Heart left ventricle (tissue), 16 donors: ENCODE measurements around the gene SH3PXD2A. TPM values are rescaled to one million over a fixed set of nuclear protein-coding genes. Genes with fewer than 3 reads are reported as not detected.

Experiments used
- ATAC-seq, 4 donors: fragments of 200-7000 bp; cut with Tn5 transposase; one replicate each; pipeline ENCODE4 v1.9.1; 2020 to 2022; ENCODE audit warnings: moderate library complexity in 4 of 4, mild to moderate bottlenecking in 3 of 4, moderate number of reproducible peaks in 1 of 4
- DNase-seq, 5 donors: peaks; one replicate each; pipeline ENCODE4 v3.0.0-alpha.2; 2020
- H3K27ac ChIP-seq, 12 donors: fragments of 200-600 bp; sonication (generic) in 4 of 12; one replicate each; pipeline versions ENCODE4 v1.5.0 to v1.8.0; 2016 to 2022; ENCODE audit warnings: mild to moderate bottlenecking in 2 of 12
- H3K27me3 ChIP-seq, 9 donors: fragments of 200-600 bp; sonication (generic) in 2 of 9; one replicate each; pipeline versions ENCODE4 v1.5.1 to v1.8.0; 2016 to 2022; ENCODE audit warnings: mild to moderate bottlenecking in 3 of 9
- H3K36me3 ChIP-seq, 9 donors: fragments of 200-600 bp; sonication (generic) in 2 of 9; one replicate each; pipeline versions ENCODE4 v1.5.0 to v1.8.0; 2018 to 2022; ENCODE audit warnings: mild to moderate bottlenecking in 2 of 9
- H3K4me1 ChIP-seq, 12 donors: fragments of 200-600 bp; sonication (generic) in 4 of 12; one replicate each; pipeline versions ENCODE4 v1.5.0 to v1.8.0; 2016 to 2022; ENCODE audit warnings: mild to moderate bottlenecking in 3 of 12
- H3K4me3 ChIP-seq, 12 donors: fragments of 200-600 bp; sonication (generic) in 4 of 12; one replicate each; pipeline versions ENCODE4 v1.5.0 to v1.8.0; 2017 to 2022; ENCODE audit warnings: mild to moderate bottlenecking in 9 of 12, moderate library complexity in 4 of 12
- H3K9me3 ChIP-seq, 12 donors: fragments of 200-600 bp; sonication (generic) in 4 of 12; one replicate each; pipeline versions ENCODE4 v1.5.0 to v1.8.0; 2016 to 2022; ENCODE audit warnings: mild to moderate bottlenecking in 1 of 12
- POLR2A ChIP-seq, 2 donors: fragments of 450-650 bp; IDR thresholded peaks; one replicate each; pipeline ENCODE4 v1.6.1; 2017; ENCODE audit warnings: antibody characterized with exemption in 2 of 2, mild to moderate bottlenecking in 2 of 2, moderate library complexity in 2 of 2
- WGBS, 4 donors: extraction: QIAGEN DNeasy Blood & Tissue Kit in 2 of 4; methylation state at CpG; one replicate each; pipeline versions ENCODE4 v1.1.5 to v1.1.7; 2013 to 2018; 5-methylcytosine and 5-hydroxymethylcytosine counted together
- intact Hi-C, 10 donors: fragments of 100-400 bp; cut with DNase I; formaldehyde crosslinking; loops; one replicate each; pipeline versions ENCODE4 v1.11.1 to v1.14.2; 2022
- polyA plus RNA-seq, 2 donors: library from polyadenylated mRNA; stranded (reverse); fragments of 200-250 nt; gene quantifications; one replicate each; pipeline ENCODE4 v1.2.3, GENCODE V29; 2013
- total RNA-seq, 9 donors: library from RNA; depleted of rRNA in 2 of 9; stranded (reverse); fragments of >200 nt in 2 of 9; fragmentation: NEBNext Ultra II Directional in 3 of 9; extraction: Animal tissue kit (Norgen Biotek cat#: 25700) in 3 of 9; gene quantifications; one replicate each; pipeline versions ENCODE4 v1.1.0 to v1.2.4, GENCODE V29; 2016 to 2023
- TF ChIP-seq, protein P1 (sequence below), 12 donors: fragments of 200-600 bp; sonication (generic) in 4 of 12; IDR thresholded peaks; one replicate each; pipeline versions ENCODE4 v1.5.0 to v1.8.0; 2018 to 2022; ENCODE audit warnings: antibody characterized with exemption in 12 of 12, mild to moderate bottlenecking in 5 of 12
- donor health status: ischemic (EF 13 %, LVEDD 7.1; RV severe dilation, severe dysfunction).
- donor health status: healthy with polysubstance abuse.
- donor health status: DM: no; HTN: yes; CAD: no.
- donor health status: DM: no; HTN: no; CAD: no.
- donor health status: ischemic (EF 25% LVEDD 6.9; RV normal size, moderate dysfunction).
- donor health status: ischemic (EF 25% LVEDD 5.7; RV mildly dilated, moderate dysfunction).
- donor health status: healthy.
- donor health status: DM: yes; HTN: yes; CAD: no.
- donor health status: ischemic (EF 35%, LVEDD 5.7; RV mildly dilated, moderate dysfunction).
- donor health status: nonischemic (EF 11% LVEDD 7.7; RV severe dilation, severe dysfunction).
- donor health status: DM: yes; HTN: yes; CAD: no.
- donor health status: PGD.
- donor health status: ischemic (EF 29% LVEDD 5.4; RV normal size, mild dysfunction).
- donor health status: nonischemic (EF 23%, LVEDD 6.1; RV moderate dilation, normal function).

SH3PXD2A gene
- total and polyA plus RNA-seq, 11 donors: 11.8 to 43.4 (median 31.1) TPM

DNA sequence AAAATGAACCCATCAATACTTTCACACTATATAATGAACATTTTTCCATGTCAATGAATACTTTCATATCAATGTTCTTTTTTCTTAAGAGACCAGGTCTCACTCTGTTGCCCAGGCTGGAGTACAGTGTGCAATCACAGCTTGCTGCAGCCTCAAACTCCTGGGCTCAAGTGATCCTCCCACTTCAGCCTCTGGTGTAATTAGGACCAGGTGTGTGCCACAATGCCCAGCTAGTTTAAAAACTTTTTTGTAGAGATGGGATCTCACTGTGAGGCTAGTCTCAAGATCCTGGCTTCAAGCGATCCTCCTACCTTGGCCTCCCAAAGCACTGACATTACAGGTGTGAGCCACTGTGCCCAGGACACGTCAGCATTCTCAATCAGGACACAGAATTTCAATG lies 85.2 kb downstream of the SH3PXD2A start:
- Histone ChIP-seq H3K4me3 (no peak overlapping the region), H3K36me3 (no peaks in the 10 kb centered on the region), H3K27ac (no peak overlapping the region), H3K4me1 (peaks cover 0 to 54% (median 33%) of the 10 kb centered on the region in 12 donors), H3K27me3 (no peaks in the 10 kb centered on the region), H3K9me3 (peaks cover 0 to 11% (median 0%) of the 10 kb centered on the region in 12 donors)
- ATAC-seq (no peak), DNase-seq (no peak)
- TF ChIP-seq, protein P1, sequence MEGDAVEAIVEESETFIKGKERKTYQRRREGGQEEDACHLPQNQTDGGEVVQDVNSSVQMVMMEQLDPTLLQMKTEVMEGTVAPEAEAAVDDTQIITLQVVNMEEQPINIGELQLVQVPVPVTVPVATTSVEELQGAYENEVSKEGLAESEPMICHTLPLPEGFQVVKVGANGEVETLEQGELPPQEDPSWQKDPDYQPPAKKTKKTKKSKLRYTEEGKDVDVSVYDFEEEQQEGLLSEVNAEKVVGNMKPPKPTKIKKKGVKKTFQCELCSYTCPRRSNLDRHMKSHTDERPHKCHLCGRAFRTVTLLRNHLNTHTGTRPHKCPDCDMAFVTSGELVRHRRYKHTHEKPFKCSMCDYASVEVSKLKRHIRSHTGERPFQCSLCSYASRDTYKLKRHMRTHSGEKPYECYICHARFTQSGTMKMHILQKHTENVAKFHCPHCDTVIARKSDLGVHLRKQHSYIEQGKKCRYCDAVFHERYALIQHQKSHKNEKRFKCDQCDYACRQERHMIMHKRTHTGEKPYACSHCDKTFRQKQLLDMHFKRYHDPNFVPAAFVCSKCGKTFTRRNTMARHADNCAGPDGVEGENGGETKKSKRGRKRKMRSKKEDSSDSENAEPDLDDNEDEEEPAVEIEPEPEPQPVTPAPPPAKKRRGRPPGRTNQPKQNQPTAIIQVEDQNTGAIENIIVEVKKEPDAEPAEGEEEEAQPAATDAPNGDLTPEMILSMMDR (IDR thresholded peaks at IDR 0.05): no peak
- TF ChIP-seq POLR2A (IDR thresholded peaks at IDR 0.05): no peak
- intact Hi-C loops: loop anchor here in 4 of 10 donors (5.0 to 10.0 kb wide), 3 partner anchors 58 to 87 kb away; partner anchors contain the start of gene SH3PXD2A (in 4 of the 4)
- WGBS, 4 donors: 95 to 100% (median 99%) methylated on average over 2 of the region's 2 CpGs

DNA sequence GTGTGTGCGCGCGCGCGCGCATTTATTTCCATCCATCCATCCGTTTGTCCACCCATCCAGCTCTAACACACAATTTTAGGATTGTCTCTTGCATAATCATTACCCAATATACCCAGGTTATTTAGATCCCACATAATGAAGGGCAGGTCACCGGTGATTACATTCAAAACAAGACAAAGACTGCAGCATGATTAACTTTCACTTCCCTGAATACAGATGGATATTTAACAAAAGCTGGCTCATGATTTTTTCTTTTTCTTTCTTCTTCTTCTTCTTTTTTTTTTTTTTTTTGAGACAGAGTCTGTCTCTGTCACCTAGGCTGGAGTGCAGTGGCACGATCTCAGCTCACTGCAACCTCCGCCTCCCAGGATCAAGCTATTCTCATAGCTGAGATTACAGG lies 86.2 kb downstream of the SH3PXD2A start:
- no peak for ATAC-seq
- Histone ChIP-seq H3K27ac (no peak overlapping the region), H3K27me3 (no peaks in the 10 kb centered on the region), H3K9me3 (peaks cover 0 to 4% (median 0%) of the 10 kb centered on the region in 12 donors), H3K36me3 (no peaks in the 10 kb centered on the region), H3K4me3 (no peak overlapping the region), H3K4me1 (peaks cover 0 to 63% (median 34%) of the 10 kb centered on the region in 12 donors)
- TF ChIP-seq, protein P1 (IDR thresholded peaks at IDR 0.05): no peak
- WGBS, 4 donors: 94 to 96% (median 94%) methylated on average over 10 of the region's 10 CpGs
- no peak for DNase-seq
- intact Hi-C loops: no loop called here

DNA sequence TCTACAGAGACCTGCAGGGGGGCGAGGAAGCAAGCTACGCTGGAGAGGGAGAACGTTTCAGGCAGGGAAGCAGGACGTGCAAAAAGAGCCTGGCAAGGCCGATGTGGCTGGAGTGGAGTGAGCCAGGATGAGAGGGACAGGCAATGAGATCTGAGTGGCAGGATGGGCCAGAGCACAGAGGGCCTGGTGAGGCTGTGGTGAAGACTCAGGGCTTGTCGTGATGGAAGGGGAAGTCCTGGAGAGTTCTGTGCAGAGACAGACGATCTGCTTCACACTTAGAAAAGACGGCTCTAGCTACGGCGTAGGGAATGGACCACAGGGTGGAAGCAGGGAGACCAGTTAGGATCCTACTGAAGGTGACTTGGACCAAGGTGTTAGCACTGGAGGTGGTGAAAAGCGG lies 87.0 kb downstream of the SH3PXD2A start:
- Histone ChIP-seq H3K4me1 (peaks cover 0 to 72% (median 39%) of the 10 kb centered on the region in 12 donors), H3K9me3 (no peaks in the 10 kb centered on the region), H3K36me3 (no peaks in the 10 kb centered on the region), H3K27me3 (no peaks in the 10 kb centered on the region), H3K27ac (peak overlapping the region in 4 of 12 donors; percentile 15 to 24 (median 18)), H3K4me3 (no peak overlapping the region)
- ATAC-seq: no peak
- intact Hi-C loops: no loop called here
- no peak for DNase-seq
- TF ChIP-seq POLR2A (IDR thresholded peaks at IDR 0.05): no peak
- TF ChIP-seq, protein P1 (IDR thresholded peaks at IDR 0.05): no peak
- 74 to 83% (median 79%) methylated on average over 11 of the region's 11 CpGs for WGBS, 4 donors

DNA sequence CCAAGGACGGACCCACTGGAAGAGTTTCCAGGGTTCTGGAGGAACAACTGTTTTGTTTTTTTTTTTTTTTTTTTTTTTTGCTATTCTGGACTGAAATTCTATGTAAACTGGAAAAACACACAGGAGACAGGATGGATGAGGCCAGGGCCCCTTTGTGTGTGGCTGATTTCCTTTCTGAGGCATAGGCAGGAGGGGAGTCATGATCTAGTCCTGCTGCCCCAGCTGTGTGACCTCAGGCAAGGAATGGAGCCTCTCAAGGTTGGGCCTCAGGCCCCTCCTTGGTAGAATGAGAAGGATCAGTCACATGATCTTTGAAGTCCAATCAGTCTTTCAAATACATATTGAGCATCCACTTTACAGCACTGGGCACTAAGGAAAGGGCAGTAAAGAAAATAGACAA lies 87.6 kb downstream of the SH3PXD2A start:
- H3K27ac ChIP-seq: peak overlapping the region in 4 of 12 donors; percentile 16 to 24 (median 18)
- intact Hi-C loops: no loop called here
- H3K4me1 ChIP-seq: peaks cover 0 to 71% (median 39%) of the 10 kb centered on the region in 12 donors
- no peaks in the 10 kb centered on the region for H3K36me3 ChIP-seq
- H3K27me3 ChIP-seq: no peaks in the 10 kb centered on the region
- DNase-seq: no peak
- no peak overlapping the region for H3K4me3 ChIP-seq
- ATAC-seq: no peak
- no peaks in the 10 kb centered on the region for H3K9me3 ChIP-seq
- 33 to 77% (median 72%) methylated on average over 1 of the region's 1 CpG for WGBS, 4 donors
- TF ChIP-seq POLR2A (IDR thresholded peaks at IDR 0.05): no peak
- TF ChIP-seq, protein P1 (IDR thresholded peaks at IDR 0.05): no peak
